Colonic mucosa (tissue), 4 donors: Measurements from ENCODE around the gene CACNB1. TPM values are rescaled to one million over a fixed set of nuclear protein-coding genes. Genes with fewer than 3 reads are reported as not detected.

Experiments
- DNase-seq: peaks from one replicate; pipeline ENCODE4 v3.0.0-alpha.2; 2020
- H3K27ac ChIP-seq: fragments of 200-600 bp; one replicate; pipeline ENCODE4 v1.8.0; 2021
- H3K27me3 ChIP-seq: fragments of 200-600 bp; one replicate; pipeline ENCODE4 v1.8.0; 2021
- H3K36me3 ChIP-seq: fragments of 200-600 bp; one replicate; pipeline ENCODE4 v1.8.0; 2021
- H3K4me1 ChIP-seq: fragments of 200-600 bp; one replicate; pipeline ENCODE4 v1.8.0; 2021; ENCODE audit warnings: mild to moderate bottlenecking
- H3K4me3 ChIP-seq: fragments of 200-600 bp; one replicate; pipeline ENCODE4 v1.8.0; 2021
- H3K9ac ChIP-seq, 2 donors: one replicate each; pipeline ENCODE4 v1.7.0; 2013; ENCODE audit warnings: control low read depth in 2 of 2, low read depth in 2 of 2, low read length in 2 of 2
- H3K9me3 ChIP-seq: fragments of 200-600 bp; one replicate; pipeline ENCODE4 v1.8.0; 2021
- intact Hi-C: fragments of 100-400 bp; cut with DNase I; formaldehyde crosslinking; loops from one replicate; pipeline ENCODE4 v1.14.1; 2022
- total RNA-seq, 2 donors: library from RNA; stranded (reverse); fragmentation: NEBNext Ultra II Directional in 1 of 2; extraction: Animal tissue kit (Norgen Biotek cat#: 25700) in 1 of 2; gene quantifications; one replicate each; pipeline ENCODE4 v1.2.1, GENCODE V29; 2021
- TF ChIP-seq, protein P1 (sequence below): fragments of 200-600 bp; IDR thresholded peaks from one replicate; pipeline ENCODE4 v1.8.0; 2022; ENCODE audit warnings: antibody characterized with exemption, mild to moderate bottlenecking
- donor health status: healthy.
- donor health status: DM: no; HTN: no; CAD: no.
- donor health status: DM: no; HTN: no; CAD: no.

CACNB1 gene
- total RNA-seq, 2 donors from 2014 or later, result 5.9 to 8.8 TPM

- no peaks in the 10 kb centered on the region for H3K4me1 ChIP-seq
- TF ChIP-seq, protein P1, sequence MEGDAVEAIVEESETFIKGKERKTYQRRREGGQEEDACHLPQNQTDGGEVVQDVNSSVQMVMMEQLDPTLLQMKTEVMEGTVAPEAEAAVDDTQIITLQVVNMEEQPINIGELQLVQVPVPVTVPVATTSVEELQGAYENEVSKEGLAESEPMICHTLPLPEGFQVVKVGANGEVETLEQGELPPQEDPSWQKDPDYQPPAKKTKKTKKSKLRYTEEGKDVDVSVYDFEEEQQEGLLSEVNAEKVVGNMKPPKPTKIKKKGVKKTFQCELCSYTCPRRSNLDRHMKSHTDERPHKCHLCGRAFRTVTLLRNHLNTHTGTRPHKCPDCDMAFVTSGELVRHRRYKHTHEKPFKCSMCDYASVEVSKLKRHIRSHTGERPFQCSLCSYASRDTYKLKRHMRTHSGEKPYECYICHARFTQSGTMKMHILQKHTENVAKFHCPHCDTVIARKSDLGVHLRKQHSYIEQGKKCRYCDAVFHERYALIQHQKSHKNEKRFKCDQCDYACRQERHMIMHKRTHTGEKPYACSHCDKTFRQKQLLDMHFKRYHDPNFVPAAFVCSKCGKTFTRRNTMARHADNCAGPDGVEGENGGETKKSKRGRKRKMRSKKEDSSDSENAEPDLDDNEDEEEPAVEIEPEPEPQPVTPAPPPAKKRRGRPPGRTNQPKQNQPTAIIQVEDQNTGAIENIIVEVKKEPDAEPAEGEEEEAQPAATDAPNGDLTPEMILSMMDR, result no peak
- no peak overlapping the region for H3K27ac ChIP-seq
- no peaks in the 10 kb centered on the region for H3K27me3 ChIP-seq
- intact Hi-C loops, result loop anchor here (5.0 kb wide), 1 partner anchor 33 kb away; no protein-coding TSS in a partner anchor
- no peak overlapping the region for H3K9ac ChIP-seq
- no peaks in the 10 kb centered on the region for H3K9me3 ChIP-seq
- no peak overlapping the region for H3K4me3 ChIP-seq
- DNase-seq, result no peak
- no peaks in the 10 kb centered on the region for H3K36me3 ChIP-seq
Observed at GRCh38 chr17:39240631-39241030, 43.2 kb upstream of the CACNB1 start.

DNA sequence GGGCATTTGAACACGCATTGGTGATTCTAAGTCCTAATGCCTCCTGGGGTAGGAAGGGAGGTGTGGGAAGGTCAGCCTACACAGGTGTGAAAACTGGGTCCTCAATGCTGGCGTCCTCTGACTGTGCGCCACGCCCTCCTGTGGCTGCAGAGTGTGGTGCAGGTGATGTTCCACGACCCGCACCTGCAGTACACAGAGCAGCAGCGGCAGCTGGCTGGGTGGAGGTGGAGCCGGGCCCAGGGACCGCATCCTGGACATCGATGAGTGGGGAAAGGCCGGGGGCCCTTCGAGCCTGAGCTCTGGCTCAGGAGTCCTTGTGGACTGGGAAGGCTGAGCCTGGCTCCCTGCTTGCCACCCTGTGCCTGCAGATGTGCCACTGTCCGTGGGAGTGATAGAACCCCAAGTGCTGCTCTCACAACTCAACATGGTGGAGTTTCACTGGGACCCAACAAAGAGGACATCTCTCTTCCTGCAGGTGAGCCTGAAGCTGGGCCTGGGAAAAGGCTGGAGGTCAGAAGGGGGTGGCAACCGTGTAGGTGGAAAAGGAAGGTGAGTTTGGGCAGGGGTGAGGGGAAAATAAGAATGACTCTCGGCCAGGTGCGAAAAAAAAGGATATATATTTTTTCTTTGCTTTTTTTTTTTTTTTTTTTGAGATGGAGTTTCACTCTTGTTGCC is 42.3 kb upstream of the CACNB1 start:
- intact Hi-C loops, result loop anchor here (5.0 to 10.0 kb wide), 2 partner anchors 32 to 75 kb away; partner anchors contain the start of gene ARL5C
- Histone ChIP-seq H3K4me3 (no peak overlapping the region), H3K36me3 (no peaks in the 10 kb centered on the region), H3K27ac (no peak overlapping the region), H3K9ac (no peak overlapping the region), H3K9me3 (no peaks in the 10 kb centered on the region), H3K4me1 (no peaks in the 10 kb centered on the region), H3K27me3 (no peaks in the 10 kb centered on the region)
- TF ChIP-seq, protein P1, result peak; percentile 62
- DNase-seq, result peak; percentile 65

- Histone ChIP-seq H3K36me3 (no peaks in the 10 kb centered on the region), H3K9ac (no peak overlapping the region), H3K9me3 (no peaks in the 10 kb centered on the region), H3K4me3 (no peak overlapping the region), H3K27ac (no peak overlapping the region), H3K27me3 (no peaks in the 10 kb centered on the region), H3K4me1 (no peaks in the 10 kb centered on the region)
- TF ChIP-seq, protein P1, result no peak
- DNase-seq, result peak; percentile 68
- intact Hi-C loops, result loop anchor here (10.0 kb wide), 1 partner anchor 74 kb away; the partner anchor contains the start of gene ARL5C
Observed at GRCh38 chr17:39238311-39238972, 41.0 kb upstream of the CACNB1 start.

DNA sequence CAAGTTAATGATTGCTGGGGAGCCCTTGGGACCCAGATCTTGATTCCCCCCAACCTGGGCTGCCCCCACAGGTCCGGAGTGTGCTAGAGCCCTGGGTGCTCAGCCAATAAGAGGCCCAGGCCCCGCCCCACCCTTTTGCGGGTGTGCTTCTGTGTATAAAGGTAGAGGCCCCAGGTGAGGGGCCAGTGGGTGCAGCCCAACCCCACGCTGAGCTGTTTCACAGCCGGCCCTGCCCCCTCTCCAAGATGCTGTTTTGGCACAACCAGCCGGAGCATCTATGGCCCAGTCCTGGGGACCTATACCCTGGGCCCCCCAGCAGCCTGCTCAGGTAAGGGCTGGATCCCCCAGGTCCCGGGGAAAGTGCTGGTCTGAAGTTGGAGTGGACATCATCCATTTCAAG is 40.1 kb upstream of the CACNB1 start:
- no peak overlapping the region for H3K9ac ChIP-seq
- intact Hi-C loops, result loop anchor here (10.0 kb wide), 1 partner anchor 73 kb away; the partner anchor contains the start of gene ARL5C
- H3K4me1 ChIP-seq, result no peaks in the 10 kb centered on the region
- no peaks in the 10 kb centered on the region for H3K9me3 ChIP-seq
- no peaks in the 10 kb centered on the region for H3K27me3 ChIP-seq
- H3K36me3 ChIP-seq, result no peaks in the 10 kb centered on the region
- TF ChIP-seq, protein P1, result no peak
- H3K27ac ChIP-seq, result no peak overlapping the region
- DNase-seq, result no peak
- no peak overlapping the region for H3K4me3 ChIP-seq

- Histone ChIP-seq H3K27ac (no peak overlapping the region), H3K4me3 (no peak overlapping the region), H3K27me3 (no peaks in the 10 kb centered on the region), H3K36me3 (no peaks in the 10 kb centered on the region), H3K9ac (no peak overlapping the region), H3K9me3 (no peaks in the 10 kb centered on the region), H3K4me1 (no peaks in the 10 kb centered on the region)
- intact Hi-C loops, result loop anchor here (10.0 kb wide), 1 partner anchor 72 kb away; the partner anchor contains the start of gene ARL5C
- TF ChIP-seq, protein P1, result no peak
- no peak for DNase-seq
Observed at GRCh38 chr17:39236981-39237441, 39.5 kb upstream of the CACNB1 start.
